DOHH2 (cell line): ENCODE measurements around the gene MRFAP1.

Source experiments
- CTCF ChIP-seq: fragments of 200-600 bp; sonication (generic); IDR thresholded peaks from one replicate; pipeline ENCODE4 v1.5.1; 2014; ENCODE audit warnings: antibody characterized with exemption, mild to moderate bottlenecking, low read depth, low read length; ENCODE audit not compliant: poor library complexity, severe bottlenecking
- EZH2phosphoT487 ChIP-seq: fragments of 200-600 bp; sonication (generic); IDR thresholded peaks from 2 replicates; pipeline ENCODE4 v1.6.1; 2017; ENCODE audit warnings: borderline replicate concordance, mild to moderate bottlenecking, antibody characterized with exemption, low read length, moderate library complexity, mixed read lengths

- TF ChIP-seq CTCF (no peak), EZH2phosphoT487 (no peak)
Measured at GRCh38 chr4:6641971-6642320, 1.5 kb downstream of the MRFAP1 start.
